CD4-positive, alpha-beta T cell treated with Interleukin-10 for 1 hour (primary cell): Measurements from ENCODE around the gene MAP2K5.

Experiments used
- DNase-seq: peaks from one replicate; pipeline ENCODE4 v3.0.0-alpha.2; 2020

Gene MAP2K5

GRCh38 chr15:67731112-67731721 is 188.7 kb downstream of the MAP2K5 start:
- DNase-seq: no peak

GRCh38 chr15:67732164-67732563 is 189.7 kb downstream of the MAP2K5 start:
- DNase-seq: no peak

GRCh38 chr15:67732671-67733374 is 190.3 kb downstream of the MAP2K5 start:
- no peak for DNase-seq

GRCh38 chr15:67735896-67736295 is 193.4 kb downstream of the MAP2K5 start:
- DNase-seq: no peak

GRCh38 chr15:67736810-67737209 is 194.3 kb downstream of the MAP2K5 start:
- no peak for DNase-seq

- no peak for DNase-seq
Measured at GRCh38 chr15:67738056-67738455, 195.6 kb downstream of the MAP2K5 start.

GRCh38 chr15:67740405-67740804 is 197.9 kb downstream of the MAP2K5 start:
- DNase-seq: no peak

GRCh38 chr15:67741308-67741707 is 198.8 kb downstream of the MAP2K5 start:
- DNase-seq: no peak

GRCh38 chr15:67743558-67743957 is 201.1 kb downstream of the MAP2K5 start:
- no peak for DNase-seq

- DNase-seq: no peak
Measured at GRCh38 chr15:67744331-67745072, 202.0 kb downstream of the MAP2K5 start.

- DNase-seq: no peak
Measured at GRCh38 chr15:67745073-67746006, 202.8 kb downstream of the MAP2K5 start.

GRCh38 chr15:67746022-67746421 is 203.5 kb downstream of the MAP2K5 start:
- no peak for DNase-seq

GRCh38 chr15:67746450-67746849 is 203.9 kb downstream of the MAP2K5 start:
- DNase-seq: peak; percentile 21

- DNase-seq: no peak
Measured at GRCh38 chr15:67747921-67748320, 205.4 kb downstream of the MAP2K5 start.

- no peak for DNase-seq
Measured at GRCh38 chr15:67750371-67750770, 207.9 kb downstream of the MAP2K5 start.

GRCh38 chr15:67753891-67754290 is 211.4 kb downstream of the MAP2K5 start:
- DNase-seq: no peak

- DNase-seq: no peak
Measured at GRCh38 chr15:67755264-67755663, 212.8 kb downstream of the MAP2K5 start.

GRCh38 chr15:67755936-67756335 is 213.4 kb downstream of the MAP2K5 start:
- DNase-seq: no peak

GRCh38 chr15:67758619-67759300 is 216.3 kb downstream of the MAP2K5 start:
- peak; percentile 33 for DNase-seq

- DNase-seq: no peak
Measured at GRCh38 chr15:67760901-67761300, 218.4 kb downstream of the MAP2K5 start.

- DNase-seq: no peak
Measured at GRCh38 chr15:67761343-67761742, 218.8 kb downstream of the MAP2K5 start.
